K562 treated with DMSO at 1 percent for 48 hours (cell line): ENCODE data around the gene ADAMTS16. TPM values are rescaled to one million over a fixed set of nuclear protein-coding genes. Genes with fewer than 3 reads are reported as not detected.

Experiments
- total RNA-seq: library from RNA; unstranded; fragments of 300-600 nt; gene quantifications from 2 replicates; pipeline ENCODE4 v1.2.3, GENCODE V29; 2022; ENCODE audit warnings: low replicate concordance; ENCODE audit errors: extremely low read depth

The ADAMTS16 gene, protein sequence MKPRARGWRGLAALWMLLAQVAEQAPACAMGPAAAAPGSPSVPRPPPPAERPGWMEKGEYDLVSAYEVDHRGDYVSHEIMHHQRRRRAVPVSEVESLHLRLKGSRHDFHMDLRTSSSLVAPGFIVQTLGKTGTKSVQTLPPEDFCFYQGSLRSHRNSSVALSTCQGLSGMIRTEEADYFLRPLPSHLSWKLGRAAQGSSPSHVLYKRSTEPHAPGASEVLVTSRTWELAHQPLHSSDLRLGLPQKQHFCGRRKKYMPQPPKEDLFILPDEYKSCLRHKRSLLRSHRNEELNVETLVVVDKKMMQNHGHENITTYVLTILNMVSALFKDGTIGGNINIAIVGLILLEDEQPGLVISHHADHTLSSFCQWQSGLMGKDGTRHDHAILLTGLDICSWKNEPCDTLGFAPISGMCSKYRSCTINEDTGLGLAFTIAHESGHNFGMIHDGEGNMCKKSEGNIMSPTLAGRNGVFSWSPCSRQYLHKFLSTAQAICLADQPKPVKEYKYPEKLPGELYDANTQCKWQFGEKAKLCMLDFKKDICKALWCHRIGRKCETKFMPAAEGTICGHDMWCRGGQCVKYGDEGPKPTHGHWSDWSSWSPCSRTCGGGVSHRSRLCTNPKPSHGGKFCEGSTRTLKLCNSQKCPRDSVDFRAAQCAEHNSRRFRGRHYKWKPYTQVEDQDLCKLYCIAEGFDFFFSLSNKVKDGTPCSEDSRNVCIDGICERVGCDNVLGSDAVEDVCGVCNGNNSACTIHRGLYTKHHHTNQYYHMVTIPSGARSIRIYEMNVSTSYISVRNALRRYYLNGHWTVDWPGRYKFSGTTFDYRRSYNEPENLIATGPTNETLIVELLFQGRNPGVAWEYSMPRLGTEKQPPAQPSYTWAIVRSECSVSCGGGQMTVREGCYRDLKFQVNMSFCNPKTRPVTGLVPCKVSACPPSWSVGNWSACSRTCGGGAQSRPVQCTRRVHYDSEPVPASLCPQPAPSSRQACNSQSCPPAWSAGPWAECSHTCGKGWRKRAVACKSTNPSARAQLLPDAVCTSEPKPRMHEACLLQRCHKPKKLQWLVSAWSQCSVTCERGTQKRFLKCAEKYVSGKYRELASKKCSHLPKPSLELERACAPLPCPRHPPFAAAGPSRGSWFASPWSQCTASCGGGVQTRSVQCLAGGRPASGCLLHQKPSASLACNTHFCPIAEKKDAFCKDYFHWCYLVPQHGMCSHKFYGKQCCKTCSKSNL
- total RNA-seq = not detected in 2 replicates

GRCh38 chr5:5139777-5140478, at the start of gene ADAMTS16:
ADAMTS16 (plus strand) TSS chr5:5140330; CDS start chr5:5140468, 138 bp downstream.

